K562 (cell line): ENCODE measurements around the gene DENND4C. TPM values are rescaled to one million over a fixed set of nuclear protein-coding genes. Genes with fewer than 3 reads are reported as not detected.

Source experiments
- ATF7 ChIP-seq: fragments of 450-650 bp; IDR thresholded peaks from 2 replicates; pipeline ENCODE4 v1.7.1; 2014; ENCODE audit warnings: mild to moderate bottlenecking, moderate library complexity
- DMBX1 ChIP-seq: fragments of 250-450 bp; sonication (Bioruptor Pico); IDR thresholded peaks from 2 replicates; pipeline ENCODE4 v1.8.0; 2022; ENCODE audit warnings: inconsistent platforms, mild to moderate bottlenecking, moderate library complexity, borderline replicate concordance
- DPF2 ChIP-seq: fragments of 450-650 bp; IDR thresholded peaks from 2 replicates; pipeline ENCODE4 v1.6.1; 2016
- FOXJ2 ChIP-seq: fragments of 200-800 bp; sonication (Bioruptor generic); IDR thresholded peaks from 2 replicates; pipeline ENCODE4 v1.6.1; 2016; ENCODE audit warnings: missing genetic modification characterization, missing compliant biosample characterization
- KAT2B ChIP-seq: IDR thresholded peaks from one replicate; pipeline ENCODE4 v1.6.1; 2012; ENCODE audit warnings: low read depth, mild to moderate bottlenecking, control low read depth, inconsistent platforms, low read length, moderate library complexity
- MAZ ChIP-seq, 2 experiments: fragments of 450-650 bp in 1 of 2; sonication (generic) in 1 of 2; formaldehyde crosslinking; IDR thresholded peaks in 1 of 2; conservative IDR thresholded peaks in 1 of 2; 2 replicates each; pipeline versions ENCODE4 v1.4.0 to v1.5.0; 2020; ENCODE audit warnings: mild to moderate bottlenecking in 1 of 2, missing genetic modification reagents in 1 of 2
- MECOM ChIP-seq: fragments of 250-450 bp; sonication (Bioruptor Pico); IDR thresholded peaks from 2 replicates; pipeline ENCODE4 v1.8.0; 2022; ENCODE audit warnings: inconsistent platforms
- NBN ChIP-seq: fragments of 450-650 bp; IDR thresholded peaks from 2 replicates; pipeline ENCODE4 v1.6.1; 2016; ENCODE audit warnings: low read depth, mild to moderate bottlenecking
- NEUROD1 ChIP-seq: fragments of 150-350 bp; IDR thresholded peaks from 2 replicates; pipeline ENCODE4 v1.6.1; 2014; ENCODE audit warnings: borderline replicate concordance, low read length, low read depth; ENCODE audit not compliant: partially characterized antibody
- POLR2AphosphoS5 ChIP-seq: IDR thresholded peaks from 2 replicates; pipeline ENCODE4 v1.6.1; 2011; ENCODE audit warnings: mild to moderate bottlenecking, low read depth, low read length, moderate library complexity; ENCODE audit not compliant: control insufficient read depth, insufficient read depth
- POLR2B ChIP-seq: fragments of 450-650 bp; IDR thresholded peaks from 2 replicates; pipeline ENCODE4 v1.6.1; 2018; ENCODE audit warnings: low read depth; ENCODE audit not compliant: partially characterized antibody
- POU5F1 ChIP-seq: fragments of 150-350 bp; IDR thresholded peaks from 2 replicates; pipeline ENCODE4 v1.6.1; 2014; ENCODE audit warnings: borderline replicate concordance, low read length, low read depth, mild to moderate bottlenecking; ENCODE audit not compliant: partially characterized antibody
- PURB ChIP-seq: sonication (generic); formaldehyde crosslinking; IDR thresholded peaks from 2 replicates; pipeline ENCODE4 v1.9.0; 2021; ENCODE audit warnings: low read depth, mild to moderate bottlenecking, missing genetic modification reagents
- SIN3B ChIP-seq: fragments of 450-650 bp; IDR thresholded peaks from 2 replicates; pipeline ENCODE4 v1.6.1; 2017; ENCODE audit warnings: low read depth, mild to moderate bottlenecking, moderate library complexity
- SMAD1 ChIP-seq: fragments of 150-350 bp; IDR thresholded peaks from 2 replicates; pipeline ENCODE4 v1.6.1; 2014; ENCODE audit warnings: low read length, low read depth; ENCODE audit not compliant: partially characterized antibody
- SRF ChIP-seq, 2 experiments: fragments of 250-450, 450-650 bp in 1 of 2; sonication (Bioruptor Pico) in 1 of 2; sonication (generic) in 1 of 2; formaldehyde crosslinking; IDR thresholded peaks; 2 replicates each; pipeline versions ENCODE4 v1.5.0 to v1.5.1; 2020 to 2022; ENCODE audit warnings: mild to moderate bottlenecking in 1 of 2, missing genetic modification reagents in 1 of 2
- ZNF561 ChIP-seq: fragments of 450-650 bp; formaldehyde crosslinking; conservative IDR thresholded peaks from 2 replicates; pipeline ENCODE4 v1.4.0; 2020; ENCODE audit warnings: mild to moderate bottlenecking, moderate library complexity
- ZNF830 ChIP-seq: fragments of 250-450 bp; sonication (Bioruptor Pico); IDR thresholded peaks from 2 replicates; pipeline ENCODE4 v1.5.0; 2021; ENCODE audit warnings: mild to moderate bottlenecking
- polyA plus RNA-seq, 8 experiments: library from polyadenylated mRNA; depleted of rRNA in 4 of 8; stranded (reverse) in 5 of 8; unstranded in 3 of 8; fragments of >200 nt; fragmentation: Nextera tagmentation in 2 of 8; fragmentation: Illumina TruSeq in 1 of 8; extraction: Ambion mirVana in 2 of 8; extraction: Trizol in 1 of 8; gene quantifications; 2 replicates each; pipeline versions ENCODE4 v1.2.1 to v1.2.3, GENCODE V29; 2011 to 2014; ENCODE audit warnings: inconsistent platforms in 1 of 8, missing spikeins in 1 of 8
- total RNA-seq, 7 experiments: library from RNA; depleted of rRNA in 6 of 7; stranded (reverse); fragments of >200 nt in 6 of 7; fragmentation: Illumina TruSeq in 2 of 7; extraction: Trizol in 2 of 7; gene quantifications; 2 replicates each; pipeline versions ENCODE4 v1.2.1 to v1.2.3, GENCODE V29; 2011 to 2021; ENCODE audit warnings: low replicate concordance in 1 of 7
- TF ChIP-seq, protein P1 (sequence below): fragments of 250-450 bp; sonication (Bioruptor Pico); IDR thresholded peaks from 2 replicates; pipeline ENCODE4 v1.8.0; 2021; ENCODE audit warnings: borderline replicate concordance, mild to moderate bottlenecking, moderate library complexity; ENCODE audit not compliant: poor library complexity, severe bottlenecking
- TF ChIP-seq, protein P2 (sequence below), 2 experiments: fragments of 450-650 bp; IDR thresholded peaks; 2 replicates each; pipeline ENCODE4 v1.6.1; 2016
- TF ChIP-seq, protein P3 (sequence below): fragments of 250-450 bp; sonication (Bioruptor Pico); IDR thresholded peaks from 2 replicates; pipeline ENCODE4 v1.4.0; 2020

The DENND4C gene
- total and polyA plus RNA-seq, 9 of the 15 experiments (the other 6 are each of a cell fraction or from before 2014, with no cell fraction given): 4.8 to 31.8 (median 13.9) TPM

DNA sequence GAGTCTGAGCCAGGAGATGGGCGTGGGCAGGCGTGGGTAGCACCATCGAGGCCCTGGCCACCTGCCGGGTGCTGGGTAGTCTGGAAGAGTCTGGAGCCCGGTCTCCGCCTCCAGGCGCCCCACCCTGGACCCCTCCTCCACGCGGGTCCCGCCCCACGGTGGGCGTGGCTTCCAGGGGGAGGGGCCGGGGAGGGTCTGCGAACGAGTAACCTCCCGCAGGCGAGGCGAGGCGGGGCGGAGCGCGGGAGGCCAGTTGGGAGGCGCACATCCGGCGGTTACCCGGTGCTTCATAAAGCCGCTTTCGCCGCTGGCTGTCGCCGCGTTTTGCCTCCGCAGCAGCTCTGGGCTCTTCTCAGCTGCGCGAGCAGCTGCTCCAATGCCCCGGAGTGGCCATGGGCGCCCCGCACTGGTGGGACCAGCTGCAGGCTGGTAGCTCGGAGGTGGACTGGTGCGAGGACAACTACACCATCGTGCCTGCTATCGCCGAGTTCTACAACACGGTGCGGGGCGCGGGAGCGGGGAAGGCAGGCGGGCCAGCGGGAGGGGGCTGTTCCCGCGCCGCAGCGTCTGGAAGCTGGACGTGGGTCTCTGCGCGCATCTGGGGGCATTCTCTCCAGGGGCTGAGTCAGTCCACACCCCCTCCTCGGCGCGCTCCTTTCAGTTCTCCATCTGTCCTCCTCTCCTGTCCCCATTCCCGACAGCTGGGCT lies 178.4 kb downstream of the DENND4C start, which contains the start of gene ACER2 (continued):
- TF ChIP-seq, protein P1, sequence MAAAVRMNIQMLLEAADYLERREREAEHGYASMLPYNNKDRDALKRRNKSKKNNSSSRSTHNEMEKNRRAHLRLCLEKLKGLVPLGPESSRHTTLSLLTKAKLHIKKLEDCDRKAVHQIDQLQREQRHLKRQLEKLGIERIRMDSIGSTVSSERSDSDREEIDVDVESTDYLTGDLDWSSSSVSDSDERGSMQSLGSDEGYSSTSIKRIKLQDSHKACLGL (CRISPR knock-in tag): no peak
- TF ChIP-seq NEUROD1 (no peak), ZNF830 (no peak), MAZ (CRISPR knock-in tag; conservative IDR thresholded peaks at IDR 0.05 in 1 of 2, IDR thresholded peaks at IDR 0.05 in 1 of 2) (peak; percentile 49 to 83; a peak in 3 of 4 replicates), ZNF561 (CRISPR knock-in tag) (no peak), DMBX1 (no peak), POLR2AphosphoS5 (peak; percentile 66), DPF2 (no peak; the same call in 1 of the 2 replicates), PURB (CRISPR knock-in tag) (no peak), FOXJ2 (no peak), ATF7 (no peak), POU5F1 (no peak), SRF (CRISPR knock-in tag; IDR thresholded peaks at IDR 0.05) (peak in 1 of 2 experiments; percentile 81; a peak in 2 of 4 replicates), MECOM (CRISPR knock-in tag) (no peak), KAT2B (no peak), POLR2B (peak; percentile 68), SIN3B (no peak), SMAD1 (no peak), NBN (no peak)
- TF ChIP-seq, protein P2, sequence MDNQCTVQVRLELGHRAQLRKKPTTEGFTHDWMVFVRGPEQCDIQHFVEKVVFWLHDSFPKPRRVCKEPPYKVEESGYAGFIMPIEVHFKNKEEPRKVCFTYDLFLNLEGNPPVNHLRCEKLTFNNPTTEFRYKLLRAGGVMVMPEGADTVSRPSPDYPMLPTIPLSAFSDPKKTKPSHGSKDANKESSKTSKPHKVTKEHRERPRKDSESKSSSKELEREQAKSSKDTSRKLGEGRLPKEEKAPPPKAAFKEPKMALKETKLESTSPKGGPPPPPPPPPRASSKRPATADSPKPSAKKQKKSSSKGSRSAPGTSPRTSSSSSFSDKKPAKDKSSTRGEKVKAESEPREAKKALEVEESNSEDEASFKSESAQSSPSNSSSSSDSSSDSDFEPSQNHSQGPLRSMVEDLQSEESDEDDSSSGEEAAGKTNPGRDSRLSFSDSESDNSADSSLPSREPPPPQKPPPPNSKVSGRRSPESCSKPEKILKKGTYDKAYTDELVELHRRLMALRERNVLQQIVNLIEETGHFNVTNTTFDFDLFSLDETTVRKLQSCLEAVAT (IDR thresholded peaks at IDR 0.05): 0 out of 4 replicates have a peak, but pooled peaks of 1 of the 2 experiments have one; percentile 33
- TF ChIP-seq, protein P3, sequence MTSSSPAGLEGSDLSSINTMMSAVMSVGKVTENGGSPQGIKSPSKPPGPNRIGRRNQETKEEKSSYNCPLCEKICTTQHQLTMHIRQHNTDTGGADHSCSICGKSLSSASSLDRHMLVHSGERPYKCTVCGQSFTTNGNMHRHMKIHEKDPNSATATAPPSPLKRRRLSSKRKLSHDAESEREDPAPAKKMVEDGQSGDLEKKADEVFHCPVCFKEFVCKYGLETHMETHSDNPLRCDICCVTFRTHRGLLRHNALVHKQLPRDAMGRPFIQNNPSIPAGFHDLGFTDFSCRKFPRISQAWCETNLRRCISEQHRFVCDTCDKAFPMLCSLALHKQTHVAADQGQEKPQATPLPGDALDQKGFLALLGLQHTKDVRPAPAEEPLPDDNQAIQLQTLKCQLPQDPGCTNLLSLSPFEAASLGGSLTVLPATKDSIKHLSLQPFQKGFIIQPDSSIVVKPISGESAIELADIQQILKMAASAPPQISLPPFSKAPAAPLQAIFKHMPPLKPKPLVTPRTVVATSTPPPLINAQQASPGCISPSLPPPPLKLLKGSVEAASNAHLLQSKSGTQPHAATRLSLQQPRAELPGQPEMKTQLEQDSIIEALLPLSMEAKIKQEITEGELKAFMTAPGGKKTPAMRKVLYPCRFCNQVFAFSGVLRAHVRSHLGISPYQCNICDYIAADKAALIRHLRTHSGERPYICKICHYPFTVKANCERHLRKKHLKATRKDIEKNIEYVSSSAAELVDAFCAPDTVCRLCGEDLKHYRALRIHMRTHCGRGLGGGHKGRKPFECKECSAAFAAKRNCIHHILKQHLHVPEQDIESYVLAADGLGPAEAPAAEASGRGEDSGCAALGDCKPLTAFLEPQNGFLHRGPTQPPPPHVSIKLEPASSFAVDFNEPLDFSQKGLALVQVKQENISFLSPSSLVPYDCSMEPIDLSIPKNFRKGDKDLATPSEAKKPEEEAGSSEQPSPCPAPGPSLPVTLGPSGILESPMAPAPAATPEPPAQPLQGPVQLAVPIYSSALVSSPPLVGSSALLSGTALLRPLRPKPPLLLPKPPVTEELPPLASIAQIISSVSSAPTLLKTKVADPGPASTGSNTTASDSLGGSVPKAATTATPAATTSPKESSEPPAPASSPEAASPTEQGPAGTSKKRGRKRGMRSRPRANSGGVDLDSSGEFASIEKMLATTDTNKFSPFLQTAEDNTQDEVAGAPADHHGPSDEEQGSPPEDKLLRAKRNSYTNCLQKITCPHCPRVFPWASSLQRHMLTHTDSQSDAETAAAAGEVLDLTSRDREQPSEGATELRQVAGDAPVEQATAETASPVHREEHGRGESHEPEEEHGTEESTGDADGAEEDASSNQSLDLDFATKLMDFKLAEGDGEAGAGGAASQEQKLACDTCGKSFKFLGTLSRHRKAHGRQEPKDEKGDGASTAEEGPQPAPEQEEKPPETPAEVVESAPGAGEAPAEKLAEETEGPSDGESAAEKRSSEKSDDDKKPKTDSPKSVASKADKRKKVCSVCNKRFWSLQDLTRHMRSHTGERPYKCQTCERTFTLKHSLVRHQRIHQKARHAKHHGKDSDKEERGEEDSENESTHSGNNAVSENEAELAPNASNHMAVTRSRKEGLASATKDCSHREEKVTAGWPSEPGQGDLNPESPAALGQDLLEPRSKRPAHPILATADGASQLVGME (CRISPR knock-in tag): no peak
